GM19452 (cell line): ENCODE measurements around the gene CCNY.

ENCODE experiments used
- ATAC-seq: cut with Tn5 transposase; IDR thresholded peaks from one replicate; pipeline ENCODE4 v1.9.1; 2021; ENCODE audit not compliant: unreplicated experiment

CCNY gene

DNA sequence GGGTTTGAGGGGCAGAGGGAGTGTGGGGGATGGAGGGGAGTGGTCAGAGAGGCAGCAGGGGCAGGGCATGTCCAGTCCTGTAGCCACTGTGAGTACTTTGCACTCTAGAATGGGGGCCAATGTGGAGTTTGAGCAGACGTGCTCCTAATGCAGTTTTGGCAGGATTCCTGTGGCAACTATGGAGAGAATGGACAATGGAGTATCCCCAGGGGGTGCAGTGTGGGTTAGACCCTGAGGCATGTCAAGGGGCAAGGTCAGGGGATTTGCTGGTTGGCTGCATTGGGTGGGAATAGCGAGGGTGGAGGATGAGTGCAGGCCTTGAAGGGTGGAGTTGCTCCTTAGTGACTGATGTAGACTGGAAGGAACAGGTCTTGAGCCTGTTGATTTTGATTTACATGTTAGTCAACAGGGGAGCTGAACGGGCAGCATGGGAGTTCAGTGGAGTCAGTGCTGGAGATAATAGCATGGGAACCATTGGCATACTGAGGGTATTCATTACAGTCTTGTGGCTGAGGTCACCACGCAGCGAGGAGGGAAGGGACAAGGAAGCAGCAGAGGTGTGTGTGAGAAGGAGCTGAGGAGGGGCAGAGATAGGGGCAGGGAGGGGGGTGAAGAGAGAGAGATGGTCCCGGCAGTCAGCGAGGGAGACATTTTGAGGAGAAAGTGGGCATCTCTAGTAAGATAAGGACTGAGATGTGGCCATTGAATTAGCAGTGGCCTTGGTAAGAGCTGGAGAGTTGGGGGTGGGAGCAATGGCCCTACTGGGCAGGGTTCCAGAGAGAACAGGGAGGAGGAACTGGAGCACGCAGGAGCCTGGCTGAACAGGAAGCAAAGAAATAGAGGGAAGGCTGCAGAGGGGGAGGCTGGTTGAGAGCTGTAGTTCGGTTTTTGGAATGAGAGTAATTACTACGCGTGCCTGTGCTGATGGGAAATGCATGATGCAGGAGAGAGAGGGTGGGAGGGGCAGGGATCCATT lies 112.7 kb downstream of the CCNY start:
- no peak for ATAC-seq

DNA sequence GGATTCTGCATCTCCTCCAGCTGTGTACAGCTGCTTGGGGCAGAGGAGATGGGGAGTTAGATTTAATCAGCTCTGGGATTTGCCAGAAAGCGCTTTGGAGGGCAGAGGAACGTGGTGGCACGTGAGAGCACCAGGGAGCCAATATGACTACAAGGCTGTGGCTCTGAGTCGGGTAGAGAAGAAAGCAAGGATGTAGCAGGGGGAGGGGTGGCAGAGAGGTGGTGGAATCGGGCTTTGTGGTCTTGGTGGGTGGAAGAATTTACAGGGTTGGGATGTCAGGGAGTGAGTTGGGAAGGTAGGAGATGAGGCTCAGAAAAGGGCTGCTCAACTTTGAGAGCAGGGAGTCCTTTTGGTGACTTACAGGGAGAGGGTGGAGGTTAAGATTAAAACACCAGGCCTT lies 113.6 kb downstream of the CCNY start:
- ATAC-seq = no peak

DNA sequence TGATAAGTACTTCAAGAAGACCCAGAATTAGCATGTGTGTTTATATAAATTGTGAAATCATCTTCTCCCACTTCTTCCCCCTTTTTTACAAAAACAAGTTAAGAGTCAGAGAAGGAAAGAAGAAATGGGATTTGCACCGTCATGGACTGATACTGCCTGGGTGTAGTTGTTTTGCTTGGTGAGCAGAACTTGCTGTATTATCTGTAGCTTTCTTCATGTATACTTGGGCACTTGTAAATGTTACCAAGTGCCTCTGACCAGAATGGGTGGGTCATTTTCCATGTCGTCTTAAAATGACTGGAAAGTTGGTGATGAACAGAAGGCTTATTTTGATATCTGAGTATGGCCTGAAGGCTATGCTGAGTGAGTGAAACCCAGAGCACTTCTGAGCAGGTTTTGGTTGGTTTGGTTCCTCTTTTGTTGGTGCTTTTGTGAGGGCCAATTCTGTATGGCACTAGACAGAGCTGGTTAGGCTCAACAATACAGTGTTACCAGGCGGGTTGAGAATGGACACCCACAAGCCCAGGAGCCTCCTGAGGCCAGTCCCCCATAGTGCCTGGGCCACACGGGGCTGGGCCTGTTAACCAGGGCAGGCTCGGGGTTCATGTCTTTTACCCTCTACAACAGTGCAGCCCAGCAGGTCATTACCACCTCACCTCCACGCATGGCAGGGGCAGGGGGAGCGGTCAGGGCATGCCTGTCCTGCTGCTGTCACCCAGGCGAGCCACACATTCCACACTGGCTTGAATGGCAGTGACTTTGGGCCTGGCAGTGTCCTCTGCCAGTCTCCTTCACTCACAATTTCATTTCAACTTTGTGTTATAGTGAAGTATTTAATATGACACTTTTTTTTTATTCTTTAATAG lies 115.1 kb downstream of the CCNY start:
- peak; percentile 98 for ATAC-seq

DNA sequence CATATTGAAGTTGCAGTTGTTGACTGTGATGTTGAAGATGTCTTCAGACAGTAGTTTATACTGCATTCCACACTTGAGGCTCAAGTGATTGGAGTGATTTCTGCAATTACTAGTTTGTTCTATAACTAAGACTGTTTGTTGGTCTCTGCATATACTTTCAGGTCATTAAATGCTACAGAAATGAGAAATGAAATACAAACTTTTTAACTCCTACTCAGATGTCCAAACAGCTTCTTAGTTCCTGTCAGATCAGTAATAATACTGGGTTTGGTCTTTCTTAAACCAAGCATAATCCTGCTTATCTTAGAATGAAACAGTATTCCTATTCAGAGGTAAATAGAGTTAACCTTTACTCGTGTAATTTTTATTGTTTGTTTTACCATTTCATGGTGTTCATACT lies 115.9 kb downstream of the CCNY start:
- no peak for ATAC-seq

DNA sequence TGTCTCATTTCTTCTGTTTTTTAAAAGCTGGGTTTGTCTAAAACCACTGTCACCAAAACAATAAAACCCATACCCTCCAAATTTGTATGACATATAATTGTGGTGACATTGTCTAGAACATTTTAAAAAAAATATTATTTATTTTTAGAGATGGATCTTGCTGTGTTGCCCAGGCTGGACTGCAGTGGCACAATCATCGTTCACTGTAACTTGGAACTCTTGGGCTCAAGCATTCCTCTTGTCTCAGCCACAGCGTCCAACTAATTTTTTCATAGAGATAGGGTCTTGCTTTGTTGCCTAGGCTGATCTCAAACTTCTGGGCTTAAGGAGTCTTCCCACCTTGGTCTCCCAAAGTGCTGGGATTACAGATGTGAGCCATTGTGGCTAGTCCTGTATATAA lies 116.5 kb downstream of the CCNY start:
- no peak for ATAC-seq

DNA sequence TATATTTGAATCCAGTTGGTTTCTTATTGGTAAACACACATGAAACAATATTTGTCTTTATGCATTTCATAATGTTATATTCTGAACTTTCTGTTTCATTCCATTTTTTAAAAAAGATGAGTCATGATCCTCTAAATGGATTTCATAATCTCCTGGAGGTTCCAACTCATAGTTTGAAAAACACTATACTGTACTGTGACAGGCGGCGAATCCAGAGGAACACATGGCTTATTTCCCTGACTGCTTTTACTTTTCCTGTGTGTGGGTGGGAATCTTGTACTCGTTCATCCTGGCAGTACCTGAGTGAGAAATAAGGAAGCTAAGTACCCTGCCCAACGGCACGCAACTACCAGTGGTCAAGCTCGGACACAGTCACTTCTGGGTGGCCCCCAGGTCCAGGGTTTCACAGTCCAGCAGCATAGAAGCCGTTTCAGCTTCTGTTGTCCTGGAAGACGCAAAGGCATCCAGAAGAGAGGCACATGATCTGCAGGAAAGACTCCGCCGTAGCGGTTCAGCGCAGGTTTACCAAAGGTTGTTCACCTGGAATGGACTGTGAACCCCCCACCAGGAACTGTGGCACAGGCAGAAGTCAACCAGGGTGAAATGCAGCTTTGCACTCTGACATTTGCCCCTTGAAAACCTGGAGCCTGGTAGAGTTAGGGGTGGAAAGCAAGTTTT lies 117.7 kb downstream of the CCNY start:
- ATAC-seq = no peak

DNA sequence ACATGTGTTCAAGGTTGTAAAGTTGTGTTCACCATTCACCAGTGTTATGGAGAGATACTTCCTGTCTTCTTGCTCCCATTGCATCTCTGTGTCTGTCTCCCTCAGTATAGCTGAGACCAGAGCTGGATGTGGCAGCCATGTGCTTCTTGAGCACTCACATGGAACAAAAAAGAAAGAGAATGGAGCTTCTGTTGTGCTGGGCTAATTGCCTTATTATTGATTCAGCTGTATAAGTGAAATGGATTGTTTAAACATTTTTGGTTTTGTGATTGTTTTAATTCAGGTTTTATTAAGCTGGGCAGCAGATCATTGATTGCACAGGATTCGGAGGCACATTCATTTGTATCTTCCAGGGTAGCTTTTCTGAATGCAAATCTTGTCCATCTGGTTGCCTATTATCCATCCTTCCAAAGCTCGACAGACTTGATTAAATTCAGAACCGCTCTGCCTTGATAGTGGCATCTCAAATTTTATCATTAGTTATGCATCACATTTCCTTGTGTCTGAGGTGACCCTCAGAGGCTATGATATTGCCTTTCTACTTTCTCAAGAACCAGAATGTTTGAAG lies 119.9 kb downstream of the CCNY start:
- ATAC-seq = no peak

DNA sequence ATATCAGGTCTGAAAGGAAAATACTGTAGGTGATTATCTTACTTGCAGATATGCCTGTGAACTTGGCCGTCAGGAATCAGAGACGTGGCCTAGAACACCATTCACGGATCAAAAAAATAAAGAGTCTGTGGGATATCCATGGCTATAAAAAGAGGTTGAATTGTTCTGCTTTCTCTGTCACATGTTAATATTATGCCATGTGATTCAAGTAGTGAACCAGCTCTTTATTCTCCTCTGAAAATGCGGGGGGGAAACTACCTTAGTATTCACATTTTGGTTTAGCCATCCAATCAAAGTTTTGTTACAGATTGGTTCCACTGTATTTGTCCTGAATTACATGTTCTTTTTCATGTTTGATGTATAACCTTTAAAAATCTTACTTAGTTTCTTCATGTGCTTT lies 120.5 kb downstream of the CCNY start:
- no peak for ATAC-seq

DNA sequence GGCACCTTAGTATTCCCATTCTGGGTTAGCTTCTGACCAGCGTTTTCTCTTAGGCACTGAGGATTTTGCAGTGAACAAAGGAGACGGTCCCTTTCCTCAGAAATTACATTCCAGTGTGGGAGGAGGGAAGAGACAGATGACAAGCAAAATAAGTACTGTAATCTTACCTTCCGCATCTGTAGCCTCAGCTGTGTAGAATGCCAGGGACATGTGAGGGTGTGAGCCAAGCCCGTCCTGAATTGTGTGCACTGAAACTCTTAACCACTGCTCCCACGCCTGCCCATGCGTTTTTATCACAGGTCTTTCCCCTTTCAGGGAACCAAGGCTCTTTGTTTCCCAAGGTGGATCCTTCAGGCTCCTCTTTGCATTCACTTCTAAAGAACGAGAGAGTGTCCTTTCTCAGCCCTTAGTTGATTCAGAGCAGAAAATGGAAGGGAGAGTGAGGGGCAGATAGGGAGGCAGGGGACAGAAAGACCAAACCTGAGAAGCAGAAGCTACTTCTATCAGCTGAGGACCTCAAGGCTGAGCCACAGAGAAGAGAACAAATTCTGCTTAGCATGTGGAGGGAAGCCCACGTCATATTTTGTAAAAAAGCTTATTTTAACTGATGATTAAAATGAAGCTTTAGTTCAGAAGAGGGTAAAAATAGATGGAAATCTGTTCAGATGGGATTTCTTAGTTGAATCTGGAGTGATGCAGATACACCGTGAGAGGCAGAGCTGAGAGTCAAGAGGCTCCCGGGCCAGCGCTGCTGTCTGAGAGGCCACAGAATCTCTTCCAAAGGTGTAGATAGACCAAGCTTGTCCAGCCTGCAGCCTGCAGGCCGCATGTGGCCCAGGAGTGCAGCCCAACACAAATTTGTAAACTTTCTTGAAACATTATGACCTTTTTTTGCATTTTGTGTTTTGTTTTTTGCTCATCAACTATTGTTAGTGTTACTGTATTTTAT lies 122.5 kb downstream of the CCNY start:
- no peak for ATAC-seq

DNA sequence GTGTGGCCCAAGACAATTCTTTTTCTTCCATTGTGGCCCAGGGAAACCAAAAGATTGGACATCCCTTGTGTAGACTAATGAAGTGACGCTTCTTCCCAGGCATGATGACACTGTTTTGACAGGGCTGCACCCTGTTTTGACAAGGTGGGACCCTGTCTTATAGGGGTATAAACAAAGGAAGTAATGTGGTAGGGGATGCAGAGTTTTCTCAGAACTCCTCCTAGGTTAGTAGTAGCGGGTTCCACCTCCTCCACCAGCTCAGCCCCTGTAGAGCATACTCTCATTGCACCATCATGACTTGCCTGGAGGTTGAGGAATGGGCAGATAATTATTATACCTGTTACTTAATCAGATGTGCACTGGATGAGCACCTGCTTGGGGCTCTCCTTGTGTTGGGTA lies 123.1 kb downstream of the CCNY start:
- ATAC-seq = no peak

DNA sequence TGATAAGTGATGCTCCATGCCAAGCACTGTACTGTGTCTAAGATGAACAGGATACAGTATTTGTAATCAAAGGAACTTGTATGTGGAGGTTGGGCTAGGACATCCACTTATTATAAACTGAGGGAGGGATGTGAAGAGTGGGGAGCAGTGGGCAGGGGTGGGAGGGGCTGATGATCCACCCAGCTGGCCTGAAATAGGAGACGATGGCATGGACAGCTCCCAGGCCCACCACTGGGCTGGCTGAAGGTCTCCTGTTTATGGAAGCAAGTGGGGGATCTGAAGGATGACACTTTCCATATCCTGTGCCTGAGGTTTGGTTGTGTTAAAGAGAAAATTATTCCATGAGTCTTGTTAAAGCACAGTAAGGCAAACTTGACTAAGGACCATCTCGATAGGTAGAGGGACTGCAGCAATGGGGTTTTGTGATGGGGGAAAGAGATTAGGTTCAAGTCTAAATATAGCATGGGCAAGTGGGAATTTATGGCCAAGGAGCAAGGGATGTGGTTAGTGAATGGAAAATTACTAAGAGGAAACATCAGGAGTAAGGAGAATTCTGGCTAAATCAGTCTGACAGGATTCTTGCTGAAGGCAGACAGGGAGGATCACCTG lies 124.6 kb downstream of the CCNY start:
- no peak for ATAC-seq

DNA sequence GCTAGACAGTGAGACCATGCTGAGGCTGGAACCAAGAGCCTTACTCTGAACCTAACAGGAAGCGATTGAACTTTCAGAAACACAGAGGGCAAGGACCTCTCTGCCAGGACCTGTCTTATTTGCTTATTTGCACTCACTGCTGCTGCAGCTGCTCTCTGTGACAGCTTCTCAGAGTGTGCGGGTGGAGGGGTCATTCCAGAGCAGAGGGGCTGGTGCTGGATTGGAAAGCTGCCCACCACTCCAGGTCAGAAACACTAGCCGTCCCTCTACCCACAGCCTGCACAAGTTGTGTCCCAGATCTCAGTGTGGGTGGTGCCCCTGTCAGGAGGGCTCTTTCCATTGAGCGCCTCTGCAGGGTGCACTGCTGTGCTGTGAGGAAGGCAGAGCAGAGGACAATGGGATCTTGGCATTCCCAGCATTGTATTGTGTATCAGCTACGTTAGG lies 126.2 kb downstream of the CCNY start:
- ATAC-seq = peak; percentile 79

DNA sequence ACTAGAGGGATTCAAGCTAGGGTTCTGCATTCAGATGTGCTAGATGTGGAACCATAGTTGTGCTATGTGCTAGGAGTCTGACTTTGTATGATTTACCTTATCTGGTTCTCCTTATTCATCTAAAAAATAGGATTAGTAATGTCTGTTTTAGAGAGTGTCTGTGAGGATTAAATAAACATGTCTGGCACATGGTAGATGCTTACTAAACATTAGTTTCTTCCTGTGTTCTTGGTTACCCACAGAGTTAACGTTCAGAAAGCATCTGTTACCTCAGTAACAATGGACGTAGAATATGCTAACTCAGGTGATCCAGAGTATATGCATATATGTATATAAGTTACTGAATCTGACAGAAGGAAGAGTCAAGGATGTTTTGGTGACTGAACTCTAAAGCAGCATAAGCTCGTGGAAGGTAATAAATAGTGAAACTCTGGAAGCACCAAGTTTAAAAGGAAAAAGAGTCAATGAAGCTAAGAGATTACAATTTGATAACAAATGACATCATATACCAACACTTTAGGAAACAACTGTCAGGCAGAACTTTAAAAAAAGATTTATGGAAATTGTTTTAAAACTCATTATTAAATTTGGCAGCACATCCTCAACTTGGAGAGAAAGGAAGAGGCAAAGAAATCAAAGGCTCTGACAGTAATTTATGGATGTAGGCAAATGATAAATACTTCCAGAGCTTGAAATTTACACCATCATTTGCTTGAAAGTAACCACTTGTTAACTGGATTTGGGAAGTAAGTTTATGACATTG lies 127.0 kb downstream of the CCNY start:
- no peak for ATAC-seq

DNA sequence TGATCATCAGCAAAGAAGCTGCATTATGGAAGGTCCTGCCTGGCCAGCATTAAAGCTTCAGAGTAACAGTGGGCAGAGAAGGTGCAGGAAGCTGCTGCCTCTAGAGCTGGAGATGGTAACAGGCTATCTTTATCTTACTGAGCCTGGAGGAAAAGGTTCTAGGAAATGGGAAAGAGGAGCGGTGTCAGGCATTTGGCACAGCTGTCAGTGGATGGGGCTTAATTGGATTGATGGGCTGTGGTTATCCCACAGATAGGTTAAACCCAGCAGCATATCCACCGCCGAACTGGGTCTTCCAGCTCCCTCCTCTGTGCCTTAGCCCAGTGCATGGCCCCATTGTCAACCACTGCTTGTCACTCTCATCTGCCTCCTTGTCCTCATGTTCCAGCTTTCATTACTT lies 127.6 kb downstream of the CCNY start:
- ATAC-seq = no peak

DNA sequence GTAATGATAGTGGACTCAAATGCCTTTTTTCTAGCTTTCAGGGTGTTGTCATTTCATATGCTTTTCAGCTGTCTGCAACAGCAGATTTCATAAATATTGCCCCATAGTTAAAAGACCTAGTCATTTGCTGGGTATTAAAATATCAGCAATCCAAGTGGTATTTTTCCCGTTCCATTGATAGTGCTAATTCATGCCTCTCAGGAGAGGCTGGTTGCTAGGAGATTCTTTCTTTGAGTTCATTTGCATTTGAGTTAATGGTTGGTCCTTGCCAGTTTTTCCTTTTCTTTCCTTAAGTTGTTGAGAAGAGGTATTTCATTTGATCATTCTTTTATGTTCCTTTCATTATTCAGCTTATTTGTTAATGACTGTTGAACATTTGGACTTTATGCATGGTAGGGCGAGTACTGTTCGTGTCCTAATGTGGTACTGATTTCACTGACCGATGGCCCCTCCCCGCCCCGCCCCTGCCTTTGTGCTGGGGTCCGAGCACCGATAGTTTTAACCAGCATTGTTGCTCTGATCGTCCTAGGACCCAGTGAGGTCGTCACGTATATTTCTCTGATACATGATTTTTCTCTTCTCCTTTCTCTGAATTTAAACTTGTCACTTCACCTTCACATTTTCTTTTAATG lies 128.6 kb downstream of the CCNY start:
- no peak for ATAC-seq

DNA sequence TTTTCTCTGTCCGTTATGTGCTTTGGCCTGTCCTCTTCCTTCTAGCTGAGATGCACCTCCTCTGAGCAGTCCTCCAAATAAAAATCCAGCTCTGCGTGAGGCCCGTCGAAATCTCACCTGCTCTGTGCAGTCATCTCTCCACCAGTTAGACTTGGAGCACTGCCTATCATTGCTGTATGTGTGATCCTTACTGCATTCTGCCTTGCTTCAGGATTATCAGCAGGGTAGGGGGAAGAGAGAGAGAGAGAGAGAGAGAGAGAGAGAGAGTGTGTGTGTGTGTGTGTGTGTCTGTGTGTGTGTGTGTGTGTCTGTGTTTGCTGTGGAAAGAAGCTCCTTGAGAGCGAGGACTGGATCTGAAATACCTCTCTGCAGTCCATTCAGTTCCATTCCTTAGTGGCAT lies 129.4 kb downstream of the CCNY start:
- no peak for ATAC-seq

DNA sequence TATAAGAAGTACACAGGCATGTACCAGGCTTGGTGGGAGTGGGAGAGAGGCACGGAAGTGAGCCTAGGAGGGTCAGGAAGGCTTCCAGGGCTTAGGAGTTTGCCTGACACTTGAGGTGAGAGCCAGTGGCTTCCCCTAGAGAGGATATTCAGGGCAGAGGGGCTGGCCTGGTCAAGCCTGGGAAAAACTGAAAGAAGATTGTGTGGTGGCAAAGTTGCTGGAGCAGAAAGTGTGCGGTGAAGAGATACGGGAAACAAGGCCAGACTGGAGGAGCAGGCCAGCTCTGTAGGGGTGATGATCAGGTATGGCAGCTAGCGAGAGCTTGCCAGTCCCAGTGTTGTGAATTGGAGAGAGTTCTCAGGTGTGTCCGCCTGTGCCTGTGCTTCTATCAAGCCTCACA lies 129.9 kb downstream of the CCNY start:
- no peak for ATAC-seq

DNA sequence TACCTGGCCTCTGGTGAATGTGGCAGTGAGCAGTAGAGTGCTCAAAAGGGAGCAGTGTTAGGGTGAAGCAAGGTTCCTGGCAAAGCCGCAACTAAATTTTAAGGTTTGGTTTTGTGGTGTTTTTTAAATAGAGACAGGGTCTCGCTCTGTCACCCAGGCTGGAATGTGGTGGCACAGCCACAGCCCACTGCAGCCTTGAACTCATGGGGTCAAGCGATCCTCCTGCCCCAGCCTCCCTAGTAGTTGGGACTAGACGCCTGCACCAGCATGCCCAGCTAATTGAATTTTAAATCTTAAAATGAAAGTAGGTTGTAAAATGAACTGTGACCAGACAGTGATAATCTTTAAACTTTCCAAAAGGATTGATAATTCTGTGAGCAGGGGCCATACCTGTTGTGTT lies 130.4 kb downstream of the CCNY start:
- no peak for ATAC-seq
